LNCaP clone FGC (cell line): Measurements from ENCODE around the gene ALLC.

Source experiments
- DNase-seq: peaks from one replicate; pipeline ENCODE4 v3.0.0-alpha.2; 2011; ENCODE audit warnings: low read depth
- H3K4me3 ChIP-seq: 2 replicates; pipeline ENCODE4 v1.5.1; 2011; ENCODE audit warnings: mild to moderate bottlenecking, low read depth, low read length, control low read depth
- TF ChIP-seq, protein P1 (sequence below): IDR thresholded peaks from 2 replicates; pipeline ENCODE4 v1.5.1; 2012; ENCODE audit warnings: mild to moderate bottlenecking; ENCODE audit not compliant: control insufficient read depth, insufficient read depth; ENCODE audit errors: extremely low read depth

ALLC gene

DNA sequence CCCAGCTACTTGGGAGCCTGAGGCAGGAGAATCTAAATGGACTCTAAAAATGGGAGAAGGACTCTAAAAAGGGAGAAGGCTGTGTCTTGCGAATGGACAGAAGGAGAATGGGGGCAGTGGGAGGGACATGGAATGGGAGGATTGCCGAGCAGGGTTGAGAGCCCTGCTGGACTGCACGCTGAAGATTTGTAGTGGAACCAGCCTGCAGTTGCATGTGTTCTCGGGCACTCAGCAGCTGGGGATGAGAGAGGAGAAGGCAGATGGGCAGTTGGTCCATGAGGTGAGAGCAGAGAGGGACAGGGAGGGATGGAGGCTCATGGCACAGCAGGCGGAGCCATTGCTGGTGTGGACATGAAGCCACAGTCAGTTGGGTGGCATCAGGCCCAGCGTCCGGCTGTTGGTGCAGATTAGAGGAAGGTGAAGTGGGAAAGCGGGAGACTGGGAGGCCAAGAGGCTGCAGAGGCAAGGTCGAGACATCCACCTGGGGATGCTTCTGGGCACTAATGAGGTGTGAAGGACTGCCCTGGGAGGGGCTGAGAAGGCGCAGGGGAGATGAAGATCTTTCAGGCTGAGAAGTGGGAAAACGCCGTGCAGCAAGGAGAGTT, 86.1 kb downstream of the ALLC start:
- DNase-seq: no peak
- TF ChIP-seq, protein P1, sequence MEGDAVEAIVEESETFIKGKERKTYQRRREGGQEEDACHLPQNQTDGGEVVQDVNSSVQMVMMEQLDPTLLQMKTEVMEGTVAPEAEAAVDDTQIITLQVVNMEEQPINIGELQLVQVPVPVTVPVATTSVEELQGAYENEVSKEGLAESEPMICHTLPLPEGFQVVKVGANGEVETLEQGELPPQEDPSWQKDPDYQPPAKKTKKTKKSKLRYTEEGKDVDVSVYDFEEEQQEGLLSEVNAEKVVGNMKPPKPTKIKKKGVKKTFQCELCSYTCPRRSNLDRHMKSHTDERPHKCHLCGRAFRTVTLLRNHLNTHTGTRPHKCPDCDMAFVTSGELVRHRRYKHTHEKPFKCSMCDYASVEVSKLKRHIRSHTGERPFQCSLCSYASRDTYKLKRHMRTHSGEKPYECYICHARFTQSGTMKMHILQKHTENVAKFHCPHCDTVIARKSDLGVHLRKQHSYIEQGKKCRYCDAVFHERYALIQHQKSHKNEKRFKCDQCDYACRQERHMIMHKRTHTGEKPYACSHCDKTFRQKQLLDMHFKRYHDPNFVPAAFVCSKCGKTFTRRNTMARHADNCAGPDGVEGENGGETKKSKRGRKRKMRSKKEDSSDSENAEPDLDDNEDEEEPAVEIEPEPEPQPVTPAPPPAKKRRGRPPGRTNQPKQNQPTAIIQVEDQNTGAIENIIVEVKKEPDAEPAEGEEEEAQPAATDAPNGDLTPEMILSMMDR: no peak
- no peak overlapping the region for H3K4me3 ChIP-seq

DNA sequence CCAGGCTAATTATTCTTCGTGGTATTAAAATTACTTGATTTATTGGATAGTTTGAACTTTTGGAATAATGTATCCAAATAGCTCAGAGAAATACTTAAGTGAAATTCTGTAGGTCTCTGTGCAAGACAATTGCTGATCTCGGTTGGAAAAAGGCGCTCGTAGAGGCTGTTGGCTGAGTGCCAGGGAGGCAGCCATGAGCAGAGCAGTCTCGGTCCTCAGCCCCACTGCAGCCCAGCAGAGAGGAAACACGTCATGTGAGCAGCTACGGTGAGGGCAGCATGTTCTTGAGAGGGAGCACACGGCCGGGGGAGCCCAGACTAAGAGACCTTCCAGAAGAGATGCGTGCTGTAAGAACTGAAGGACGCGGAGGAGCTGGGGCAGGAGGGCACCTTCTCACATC, 87.9 kb downstream of the ALLC start:
- no peak overlapping the region for H3K4me3 ChIP-seq
- DNase-seq: no peak
- TF ChIP-seq, protein P1: no peak

DNA sequence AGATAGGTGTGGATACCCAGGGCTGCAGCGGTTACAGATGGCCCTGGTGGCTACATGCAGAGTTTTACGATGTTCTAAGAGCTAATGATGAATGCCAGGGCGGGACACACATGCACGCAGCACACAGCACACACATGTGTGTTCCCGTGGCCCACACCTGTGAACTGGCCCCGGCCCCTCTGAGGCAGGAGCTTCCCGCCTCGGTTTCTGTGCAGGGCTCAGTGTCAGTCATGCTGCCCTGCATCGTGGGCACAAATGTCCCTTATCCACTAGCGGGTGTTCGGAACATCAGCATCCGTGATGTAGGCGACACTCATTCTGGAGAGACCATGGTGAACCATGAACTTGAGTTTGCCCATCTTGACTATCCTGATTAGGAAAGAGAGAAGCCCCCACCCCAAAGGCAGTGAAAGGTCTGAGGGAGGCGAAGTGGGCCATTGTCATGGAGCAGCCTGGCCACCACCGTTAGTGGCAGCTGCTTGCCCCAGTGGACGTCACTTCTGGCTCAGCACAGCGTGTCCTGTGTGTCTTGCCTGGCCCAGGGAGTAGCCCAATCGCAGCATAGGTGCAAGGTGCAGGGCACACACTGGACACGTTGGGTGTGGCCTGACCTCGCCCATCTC, 89.1 kb downstream of the ALLC start:
- TF ChIP-seq, protein P1: no peak
- no peak overlapping the region for H3K4me3 ChIP-seq
- DNase-seq: no peak

DNA sequence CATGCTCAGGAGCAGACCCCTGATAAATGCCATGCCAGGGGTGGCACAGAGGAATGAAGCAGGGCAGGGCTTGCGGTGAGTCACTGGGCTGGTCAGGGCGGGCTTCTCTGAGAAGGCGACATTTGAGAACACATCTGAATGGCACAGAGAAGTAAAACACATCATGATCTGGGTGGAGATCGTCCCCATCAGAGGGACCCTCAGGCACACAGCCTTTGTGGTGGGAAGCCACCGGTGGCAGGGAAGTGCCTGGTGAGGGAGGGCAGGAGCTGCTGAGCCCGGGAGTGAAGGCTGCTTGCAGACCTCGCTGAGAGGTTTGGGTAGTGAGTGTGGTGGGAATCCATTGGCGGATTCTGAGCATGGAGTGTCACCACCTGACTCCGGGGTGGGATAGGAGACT, 89.8 kb downstream of the ALLC start:
- no peak overlapping the region for H3K4me3 ChIP-seq

DNA sequence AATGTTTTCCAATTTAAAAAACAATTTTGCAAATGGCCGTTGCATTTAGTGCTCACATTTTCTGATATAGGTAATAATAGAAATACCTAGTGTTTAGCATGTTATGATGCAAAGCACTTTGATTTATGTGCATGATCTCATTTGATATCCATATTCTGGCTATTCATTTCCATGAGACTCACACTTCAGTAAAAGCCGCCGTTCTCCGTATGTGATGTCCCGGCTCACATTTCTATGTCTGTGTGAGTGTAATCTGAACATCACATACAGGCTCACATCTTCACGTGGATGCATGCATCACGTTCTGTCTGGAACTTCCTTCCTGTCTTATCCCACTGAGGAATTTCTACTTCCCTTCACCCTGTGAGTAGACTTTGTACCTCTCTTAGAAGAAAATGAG, 91.2 kb downstream of the ALLC start:
- no peak overlapping the region for H3K4me3 ChIP-seq
- DNase-seq: no peak
- TF ChIP-seq, protein P1: no peak

More for the DNA sequence above, 89.8 kb downstream of the ALLC start:
- TF ChIP-seq, protein P1: no peak
- DNase-seq: no peak

DNA sequence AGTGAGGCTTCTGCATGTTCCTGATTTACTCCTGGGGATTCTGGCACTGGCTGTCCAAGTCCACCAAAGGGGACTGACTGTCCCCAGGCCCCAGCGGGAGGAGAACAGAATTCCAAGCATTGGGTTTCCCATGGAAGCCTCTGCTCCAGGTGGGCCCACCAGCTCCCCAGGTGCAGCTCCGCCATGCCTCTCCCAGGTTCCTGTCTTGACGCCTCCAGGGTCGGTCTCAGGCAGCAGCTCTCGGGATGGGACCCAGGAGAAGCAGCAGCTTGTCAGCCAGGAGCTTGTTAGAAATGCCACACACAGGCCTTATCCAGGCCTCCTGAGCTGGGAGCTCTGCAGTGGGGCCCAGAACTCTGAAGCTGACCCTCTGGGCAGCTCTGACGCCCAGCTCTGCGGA, 93.3 kb downstream of the ALLC start:
- TF ChIP-seq, protein P1: no peak
- no peak for DNase-seq
- H3K4me3 ChIP-seq: no peak overlapping the region

DNA sequence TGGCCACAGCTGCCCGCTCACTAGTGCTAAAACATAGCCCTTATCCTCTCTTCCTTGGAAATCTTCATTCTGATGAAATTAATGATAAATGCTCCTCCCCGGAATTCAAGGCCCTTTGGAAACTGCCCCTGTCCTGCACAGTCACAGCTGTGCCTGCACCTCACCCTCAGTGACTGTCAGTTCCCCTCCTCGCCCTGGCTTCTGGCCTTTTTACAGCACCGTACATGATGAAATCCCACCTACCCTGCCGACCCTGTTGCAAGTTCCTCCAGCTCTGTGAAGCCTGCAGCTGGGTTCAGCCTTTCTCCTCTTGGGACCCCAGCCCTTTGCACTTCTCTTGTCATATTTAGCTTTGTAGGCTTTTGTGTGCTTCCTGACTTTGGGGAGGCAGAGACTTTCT, 93.8 kb downstream of the ALLC start:
- no peak for DNase-seq
- TF ChIP-seq, protein P1: no peak
- no peak overlapping the region for H3K4me3 ChIP-seq
